ENCODE measurements around the gene PALLD. TPM values are rescaled to one million over a fixed set of nuclear protein-coding genes. Genes with fewer than 3 reads are reported as not detected.

Gene PALLD
- total and polyA plus RNA-seq, 2 of the 8 experiments (the other 6 are each of a cell fraction or from before 2014, with no cell fraction given), result 10.5 to 25.0 TPM

DNA sequence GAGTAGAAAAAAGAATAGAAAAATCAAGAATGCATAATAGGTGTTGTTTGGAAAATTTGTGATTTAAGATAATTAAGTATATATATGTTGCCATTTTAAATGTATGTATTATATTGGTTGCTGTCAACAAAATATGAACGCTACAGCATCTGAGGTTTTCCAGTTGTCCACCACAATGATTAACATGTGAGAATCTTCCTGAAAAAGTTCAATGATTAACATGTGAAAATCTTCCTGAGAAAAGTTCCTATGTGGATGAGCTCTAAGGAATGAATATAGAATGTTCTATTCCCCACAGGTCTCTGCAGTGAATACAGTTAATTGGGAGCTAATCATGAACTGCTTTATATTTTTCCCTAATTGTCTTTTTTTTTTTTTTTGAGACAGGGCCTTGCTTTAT lies 298.5 kb downstream of the PALLD start:
- H4K5ac ChIP-seq (ENCODE audit: insufficient read length, low read depth, low read length), result no peak overlapping the region
- no peaks in the 10 kb centered on the region for H3K23me2 ChIP-seq (ENCODE audit: low read depth, low read length)
- H3K9ac ChIP-seq (replicated peaks in 1 of 4; ENCODE audit: extremely low read depth in 1 of 4, low read depth in 3 of 4, low read length in 3 of 4), result no peak overlapping the region
- H3K4me3 ChIP-seq (ENCODE audit: extremely low read depth in 1 of 4, insufficient read depth in 2 of 4, low read depth in 3 of 4, low read length in 4 of 4), result no peak overlapping the region
- H2BK5ac ChIP-seq (ENCODE audit: low read depth, low read length), result no peak overlapping the region
- H3K14ac ChIP-seq (ENCODE audit: insufficient read length), result no peak overlapping the region
- no peak overlapping the region for H3K18ac ChIP-seq (ENCODE audit: extremely low read depth, low read length)
- no peak overlapping the region for H3K4ac ChIP-seq (replicated peaks; ENCODE audit: insufficient read length, low read depth, low read length)
- no peak overlapping the region for H3K27ac ChIP-seq (ENCODE audit: low read depth, low read length)
- H4K91ac ChIP-seq (replicated peaks; ENCODE audit: insufficient read length, low read length), result no peak overlapping the region
- H3K4me2 ChIP-seq (ENCODE audit: insufficient read depth in 1 of 2, low read depth in 2 of 2, low read length in 2 of 2), result no peak overlapping the region
- 85% methylated on average over 1 of the region's 1 CpG; no CpG with 5 or more reads in 1 of the 2 experiments for WGBS, 2 experiments (ENCODE audit: extremely low coverage in 1 of 2, insufficient coverage in 1 of 2, insufficient read length in 1 of 2, insufficient replicate concordance in 2 of 2, low coverage in 1 of 2, low lambda C conversion rate in 2 of 2, missing lambda C conversion rate in 1 of 2)
- FAIRE-seq (no peak), DNase-seq (ENCODE audit: low read depth in 1 of 2, low spot score in 2 of 2) (no peak)
- no peaks in the 10 kb centered on the region for H3K4me1 ChIP-seq (replicated peaks in 1 of 4; ENCODE audit: control insufficient read depth in 3 of 4, insufficient read depth in 4 of 4, low read length in 3 of 4)
- no peak overlapping the region for H2AK5ac ChIP-seq (ENCODE audit: low read depth, low read length)
- no peaks in the 10 kb centered on the region for H3K79me1 ChIP-seq (ENCODE audit: low read depth, low read length)
- CTCF ChIA-PET (ENCODE audit: partially characterized antibody), result interaction anchor here (0.6 to 1.1 kb wide), 6 partner anchors 17 to 79 kb away, joined by 3 to 4 read pairs (median 3); no protein-coding TSS in a partner anchor
- H3K56ac ChIP-seq (replicated peaks; ENCODE audit: insufficient read length, low read depth, low read length), result no peak overlapping the region
- no peaks in the 10 kb centered on the region for H3K36me3 ChIP-seq (ENCODE audit: control insufficient read depth in 2 of 4, insufficient read depth in 4 of 4, low read length in 3 of 4)
- H2BK120ac ChIP-seq (replicated peaks; ENCODE audit: low read depth, low read length), result no peak overlapping the region
- no peaks in the 10 kb centered on the region for H4K20me1 ChIP-seq (replicated peaks in 1 of 2; ENCODE audit: control insufficient read depth in 1 of 2, insufficient read depth in 2 of 2, low read length in 2 of 2)
- H3K9me3 ChIP-seq (ENCODE audit: insufficient read depth in 2 of 2, low read depth in 1 of 2, low read length in 1 of 2), result no peaks in the 10 kb centered on the region
- no peak overlapping the region for H2BK12ac ChIP-seq (ENCODE audit: low read depth, low read length)
- no peaks in the 10 kb centered on the region for H3K79me2 ChIP-seq (ENCODE audit: control insufficient read depth in 1 of 2, insufficient read depth in 2 of 2, low read length in 2 of 2)
- no peak overlapping the region for H3K23ac ChIP-seq (ENCODE audit: insufficient read length)
- no peak for TF ChIP-seq CTBP2 (IDR thresholded peaks at IDR 0.05; ENCODE audit: borderline replicate concordance, insufficient read depth, insufficient read length, low read length)
- no peak for TF ChIP-seq RAD21 (IDR thresholded peaks at IDR 0.05 in 1 of 2, conservative IDR thresholded peaks at IDR 0.05 in 1 of 2; ENCODE audit: low read depth in 2 of 2, low read length in 2 of 2)
- no peak for TF ChIP-seq FOSL1 (IDR thresholded peaks at IDR 0.05; ENCODE audit: insufficient read depth, low read depth, low read length)
- TF ChIP-seq JUN (IDR thresholded peaks at IDR 0.05; ENCODE audit: low read depth, low read length), result no peak
- no peak for TF ChIP-seq KDM4A (IDR thresholded peaks at IDR 0.05; ENCODE audit: low read depth, low read length, severe bottlenecking)
- no peak overlapping the region for H2BK15ac ChIP-seq (ENCODE audit: low read length)
- H2AFZ ChIP-seq (ENCODE audit: low read length), result no peak overlapping the region
- POLR2A ChIA-PET (ENCODE audit: partially characterized antibody), result no interaction called here
- H3K27me3 ChIP-seq (replicated peaks in 1 of 4; ENCODE audit: control insufficient read depth in 3 of 4, extremely low read depth in 1 of 4, insufficient read depth in 3 of 4, low read length in 3 of 4), result no peaks in the 10 kb centered on the region
- no peak overlapping the region for H4K8ac ChIP-seq (ENCODE audit: extremely low read depth, insufficient read depth, low read length)
- H2BK20ac ChIP-seq (ENCODE audit: low read length), result no peak overlapping the region

Measured in H1 (cell line).